CD4-positive, alpha-beta T cell treated with Interleukin-4 for 4 hours (primary cell): Measurements from ENCODE around the gene FAF1.
"Not testable (repeated sequence)": the region's sequence is repeated elsewhere in the genome, so short reads cannot be mapped to it uniquely, and the experiment has no call there.

ENCODE experiments used
- DNase-seq: peaks from one replicate; pipeline ENCODE4 v3.0.0-alpha.2; 2020

The FAF1 gene

DNA sequence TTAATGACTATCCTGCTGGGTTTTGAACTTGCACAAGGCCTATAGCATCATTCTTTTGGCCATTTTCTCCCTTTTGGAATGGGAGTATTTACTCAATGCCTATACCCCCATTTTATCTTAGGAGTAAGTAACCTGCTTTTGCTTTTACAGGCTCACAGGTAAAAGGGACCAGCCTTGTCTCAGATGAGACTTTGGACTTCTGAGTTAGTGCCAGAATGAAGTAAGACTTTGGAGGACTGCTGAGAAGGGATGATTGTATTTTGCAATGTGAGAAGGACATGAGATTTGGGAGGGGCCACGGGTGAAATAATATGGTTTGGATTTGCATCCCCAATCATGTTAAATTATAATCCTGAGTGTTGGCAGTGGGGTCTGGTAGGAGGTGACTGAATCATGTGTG is 212.7 kb downstream of the FAF1 start:
- DNase-seq = no peak

DNA sequence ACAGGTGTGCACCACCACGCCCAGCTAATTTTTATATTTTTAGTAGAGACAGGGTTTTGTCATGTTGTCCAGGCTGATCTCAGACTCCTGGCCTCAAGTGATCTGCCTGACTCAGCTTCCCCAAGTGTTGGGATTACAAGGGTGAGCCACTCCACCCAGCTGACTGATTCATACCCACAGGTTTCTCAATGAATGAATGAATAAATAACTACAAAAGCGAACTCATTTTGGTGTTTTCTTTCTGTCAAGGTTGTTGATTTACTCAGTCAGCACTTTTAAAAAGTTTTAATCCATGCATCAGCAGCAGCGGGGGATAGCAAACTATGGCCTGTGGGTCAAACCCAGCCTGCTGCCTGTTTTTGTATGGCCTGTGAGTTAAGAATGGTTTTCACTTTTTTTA is 217.5 kb downstream of the FAF1 start:
- DNase-seq = no peak

GRCh38 chr1:50739125-50739524 is 220.9 kb downstream of the FAF1 start:
- DNase-seq = no peak

DNA sequence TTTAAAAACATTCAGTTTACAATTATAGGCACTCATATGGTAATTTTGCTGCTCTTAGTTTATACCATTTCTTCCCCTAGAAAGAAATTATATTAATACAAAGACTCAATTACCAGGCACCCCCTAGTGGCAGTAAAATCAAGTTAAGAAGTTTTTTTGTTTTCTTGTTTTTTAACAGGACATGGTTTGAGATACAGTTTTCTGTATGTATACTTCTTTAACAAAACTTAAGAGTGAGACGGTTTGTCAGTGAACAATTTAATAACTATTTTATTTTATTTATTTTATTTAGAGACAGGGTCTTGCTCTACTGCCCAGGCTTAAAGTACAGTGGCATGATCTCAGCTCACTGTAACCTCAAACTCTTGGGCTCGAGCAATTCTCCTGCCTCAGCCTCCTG is 224.6 kb downstream of the FAF1 start:
- DNase-seq = peak; percentile 8

DNA sequence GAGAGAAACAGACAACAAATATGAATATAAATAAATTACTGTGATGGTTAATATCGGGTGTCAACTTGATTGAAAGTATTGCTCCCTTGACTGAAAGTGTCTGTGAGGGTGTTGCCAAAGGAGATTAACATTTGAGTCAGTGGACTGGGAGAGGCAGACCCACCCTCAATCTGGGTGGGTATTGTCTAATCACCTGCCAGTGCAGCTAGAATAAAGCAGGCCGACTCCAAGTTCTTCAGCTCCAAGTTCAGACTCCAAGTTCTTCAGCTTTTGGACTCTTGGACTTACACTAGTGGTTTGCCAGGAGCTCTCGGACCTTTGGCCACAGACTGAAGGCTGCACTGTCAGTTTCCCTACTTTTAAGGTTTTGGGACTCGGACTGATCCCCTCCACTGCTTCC is 232.5 kb downstream of the FAF1 start:
- not testable (repeated sequence) for DNase-seq

- DNase-seq = no peak
Observed at GRCh38 chr1:50724626-50725286, 235.3 kb downstream of the FAF1 start.

DNA sequence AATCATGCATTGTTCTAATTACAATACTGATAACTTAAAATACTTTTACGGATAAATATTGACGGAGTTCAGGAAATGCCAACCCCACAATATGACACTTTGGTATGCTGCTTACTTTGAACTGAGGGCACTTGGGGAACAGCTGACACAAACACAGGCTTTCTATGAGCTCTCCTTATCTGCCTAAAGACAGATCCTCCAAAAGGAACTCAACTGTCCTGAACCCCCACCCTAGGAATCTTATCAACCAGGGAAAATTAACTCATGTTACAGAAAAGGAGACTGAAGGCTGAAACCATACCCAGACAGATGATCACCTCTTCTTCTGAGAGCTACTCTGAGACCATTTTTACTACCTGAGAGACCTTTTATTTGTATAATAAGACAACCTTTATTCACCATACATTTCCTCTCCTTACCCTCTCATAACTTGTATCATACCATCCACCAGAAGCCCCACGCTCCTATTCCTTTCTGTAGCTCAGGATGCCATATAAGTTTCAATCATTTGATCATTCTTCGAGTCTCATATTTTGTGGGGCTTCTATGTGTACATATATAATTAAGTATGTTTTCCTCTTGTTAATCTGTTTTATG is 239.5 kb downstream of the FAF1 start:
- no peak for DNase-seq

DNA sequence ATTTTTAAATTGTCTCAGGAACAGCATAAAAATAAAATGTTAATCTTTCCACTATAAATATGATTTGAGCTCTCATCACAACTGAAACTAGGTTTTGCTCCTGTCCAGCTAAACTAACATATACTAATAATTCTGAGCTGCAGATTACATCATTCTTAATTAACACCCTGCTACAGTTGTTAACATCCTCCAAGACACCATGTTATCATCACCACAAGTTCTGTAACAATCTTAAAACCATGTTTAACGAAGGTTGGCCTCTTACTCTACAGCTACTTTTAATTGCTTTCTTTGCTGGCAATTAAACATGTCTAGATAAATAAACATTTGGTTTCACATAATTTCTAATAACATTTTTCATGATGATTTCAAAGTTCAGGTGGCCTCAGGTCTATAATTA is 240.9 kb downstream of the FAF1 start:
- no peak for DNase-seq

- DNase-seq = no peak
Observed at GRCh38 chr1:50717327-50717726, 242.7 kb downstream of the FAF1 start.

DNA sequence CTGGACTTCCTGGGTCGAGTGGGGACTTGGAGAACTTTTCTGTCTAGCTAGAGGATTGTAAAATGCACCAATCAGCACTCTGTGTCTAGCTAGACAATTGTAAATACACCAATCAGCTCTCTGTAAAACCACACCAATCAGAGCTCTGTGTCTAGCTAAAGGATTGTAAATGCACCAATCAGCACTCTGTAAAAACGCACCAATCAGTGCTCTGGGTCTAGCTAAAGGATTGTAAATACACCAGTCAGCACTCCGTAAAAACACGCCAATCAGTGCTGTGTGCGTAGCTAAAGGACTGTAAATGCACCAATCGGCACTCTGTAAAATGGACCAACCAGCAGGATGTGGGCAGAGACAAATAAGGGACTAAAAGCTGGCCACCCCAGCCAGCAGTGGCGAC is 243.6 kb downstream of the FAF1 start:
- DNase-seq = not testable (repeated sequence)

- DNase-seq = no peak
Observed at GRCh38 chr1:50710099-50710498, 250.0 kb downstream of the FAF1 start.

DNA sequence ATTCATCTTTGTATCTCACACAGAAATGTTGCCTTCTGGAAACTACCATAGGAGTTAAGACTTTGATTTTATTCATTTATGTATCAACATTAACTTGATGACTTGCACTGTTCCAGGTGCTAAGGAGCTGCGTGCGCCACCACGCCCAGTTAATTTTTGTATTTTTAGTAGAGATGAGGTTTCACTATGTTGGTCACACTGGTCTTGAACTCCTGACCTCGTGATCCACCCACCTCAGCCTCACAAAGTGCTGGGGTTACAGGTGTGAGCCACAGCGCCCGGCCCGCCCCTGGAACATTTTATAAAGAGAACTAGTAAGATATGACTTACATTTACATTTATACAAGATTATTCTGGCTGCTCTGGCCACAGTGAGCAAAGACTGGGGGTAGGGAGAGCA is 252.2 kb downstream of the FAF1 start:
- DNase-seq = no peak

GRCh38 chr1:50705699-50706098 is 254.4 kb downstream of the FAF1 start:
- DNase-seq = no peak

DNA sequence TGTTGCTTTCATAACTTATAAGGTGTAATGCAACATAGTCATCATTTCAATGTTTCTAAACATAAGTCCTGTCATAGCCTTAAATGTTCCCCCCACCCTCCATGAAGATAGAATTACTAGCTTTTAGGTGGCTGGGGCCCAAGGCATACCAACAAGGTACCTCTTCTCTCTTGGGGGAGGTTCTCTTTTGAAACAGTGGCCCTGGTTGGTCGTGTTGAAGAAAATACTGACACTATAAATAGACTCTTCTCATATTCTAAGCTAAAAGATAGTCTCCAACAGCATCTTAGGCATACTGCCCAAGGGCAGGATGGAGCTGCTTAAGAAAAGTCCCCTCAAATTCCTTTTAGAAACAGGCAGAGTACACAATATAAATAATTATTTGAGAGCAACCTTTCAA is 255.0 kb downstream of the FAF1 start:
- DNase-seq = no peak

DNA sequence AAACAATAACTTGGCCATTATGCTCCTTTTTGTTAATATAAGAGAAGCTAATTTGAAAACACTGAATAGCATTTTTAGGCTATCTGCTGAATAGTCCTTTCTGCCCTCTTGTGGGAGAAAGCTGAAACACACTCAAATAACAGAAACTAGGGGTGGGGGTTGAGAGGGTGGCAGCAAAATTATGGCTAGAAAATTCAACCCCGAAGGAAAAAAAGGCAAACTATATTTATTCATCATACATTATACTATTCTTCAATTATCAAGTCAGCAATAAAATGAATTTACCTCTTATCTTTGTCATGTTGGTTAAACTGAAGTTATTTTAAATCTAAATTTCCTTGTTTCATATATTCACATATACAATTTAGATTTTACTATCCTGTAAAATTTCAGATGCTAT is 255.9 kb downstream of the FAF1 start:
- peak; percentile 30 for DNase-seq

- DNase-seq = no peak
Observed at GRCh38 chr1:50703240-50703639, 256.8 kb downstream of the FAF1 start.

- DNase-seq = no peak
Observed at GRCh38 chr1:50702395-50702794, 257.7 kb downstream of the FAF1 start.

GRCh38 chr1:50701706-50702317 is 258.3 kb downstream of the FAF1 start:
- no peak for DNase-seq

DNA sequence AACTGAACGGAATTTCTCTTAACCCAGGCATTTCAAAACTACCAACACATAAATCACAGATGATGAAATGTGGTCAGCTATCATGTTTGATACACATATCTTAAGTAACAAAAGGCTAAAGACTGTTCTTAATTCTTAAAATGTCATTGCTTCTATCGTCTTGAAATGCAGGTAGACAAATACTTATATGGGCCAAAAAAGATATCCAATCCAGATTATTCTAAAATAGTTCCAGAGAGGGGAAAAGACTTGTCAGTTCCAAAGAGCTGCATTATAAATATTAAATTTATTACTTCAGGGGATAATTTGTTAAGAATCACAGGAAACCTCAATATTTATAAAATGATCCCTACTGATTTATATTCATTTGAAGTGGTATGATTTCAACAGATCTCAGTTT is 259.4 kb downstream of the FAF1 start:
- no peak for DNase-seq

DNA sequence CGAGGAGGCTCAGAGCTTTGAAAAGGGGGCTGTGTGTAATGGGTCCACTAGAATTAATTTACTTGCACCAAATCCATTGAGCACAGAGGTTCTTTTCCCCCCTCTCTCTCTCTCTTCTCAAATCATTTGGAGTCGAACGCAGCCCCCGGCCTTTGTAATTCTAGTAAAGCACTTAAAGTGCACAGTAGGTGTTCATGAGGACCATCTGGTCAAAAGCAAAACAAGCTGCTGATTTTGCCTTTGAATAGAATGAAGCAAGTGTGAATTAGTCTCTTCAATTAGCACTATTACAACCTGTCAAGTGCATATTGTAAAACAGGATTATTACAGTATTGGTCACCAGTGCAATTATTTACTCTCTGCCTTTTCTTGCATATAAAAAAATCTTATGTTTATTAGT is 259.9 kb downstream of the FAF1 start:
- no peak for DNase-seq

- no peak for DNase-seq
Observed at GRCh38 chr1:50699795-50700194, 260.3 kb downstream of the FAF1 start.

DNA sequence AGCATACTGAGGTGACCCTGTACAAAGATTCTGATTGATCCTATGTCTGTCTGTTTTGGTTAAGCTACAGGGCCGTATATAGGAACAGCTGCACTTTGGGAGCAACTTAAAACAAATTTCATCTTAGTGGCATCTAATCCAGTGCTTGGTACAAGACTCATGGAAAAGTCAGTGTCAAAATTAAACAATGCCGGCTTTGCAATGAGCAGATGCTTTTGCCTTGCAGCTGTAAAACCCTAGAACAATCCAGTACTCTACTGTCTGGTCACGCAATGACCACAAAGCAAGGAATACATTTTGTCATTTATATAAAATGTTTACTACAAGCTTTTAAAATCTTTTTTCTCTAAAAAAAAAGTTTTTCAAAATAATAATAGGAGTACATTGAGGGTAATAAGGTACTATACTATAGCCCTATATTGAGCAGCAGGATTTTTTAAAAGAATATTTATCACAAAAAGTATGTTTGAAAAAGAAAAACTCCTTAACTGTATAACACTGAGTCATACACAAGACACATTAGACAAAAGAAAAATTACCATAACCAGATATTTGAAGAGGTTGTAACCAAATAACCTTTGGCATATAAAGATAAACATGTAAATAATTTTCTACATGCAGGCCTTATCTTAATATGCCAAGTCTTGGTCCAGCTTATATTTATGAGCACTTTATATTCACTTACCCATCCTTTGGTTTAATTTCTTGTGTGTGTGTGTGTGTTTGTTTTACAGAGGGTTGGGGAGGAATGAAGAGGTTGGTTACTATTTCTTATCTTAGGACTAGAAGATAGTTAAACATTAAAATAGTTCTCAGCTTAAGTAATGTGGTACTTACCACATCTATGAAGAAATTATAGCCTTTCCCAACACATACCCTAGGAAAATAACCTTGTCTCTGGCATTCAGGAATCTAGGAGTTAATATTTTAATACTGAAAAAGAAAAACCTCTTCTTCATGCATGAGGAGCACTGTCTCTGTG is 262.3 kb downstream of the FAF1 start:
- DNase-seq = no peak

DNA sequence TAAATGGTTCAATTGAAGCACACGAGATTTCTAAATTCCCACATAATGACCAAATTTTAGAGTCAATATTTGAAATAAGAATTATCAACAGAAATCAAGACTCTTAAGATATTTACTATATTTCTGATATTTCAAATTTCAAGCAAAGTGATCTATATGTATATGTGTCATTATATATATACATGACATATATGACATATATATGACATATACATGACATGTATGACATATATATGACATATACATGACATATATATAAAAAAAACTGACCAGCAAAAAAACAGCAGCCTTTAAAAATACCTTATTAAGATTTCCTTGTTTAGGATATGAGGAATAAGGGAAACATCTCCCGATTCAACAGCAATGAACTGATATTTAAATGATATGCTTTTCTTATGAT is 266.2 kb downstream of the FAF1 start:
- no peak for DNase-seq

- DNase-seq = no peak
Observed at GRCh38 chr1:50684185-50684584, 275.9 kb downstream of the FAF1 start.
